GM12878 (cell line): ENCODE data around the gene INF2.

Source experiments
- CEBPB ChIP-seq, 2 experiments: fragments of 150-350 bp in 1 of 2; IDR thresholded peaks; 2 replicates each; pipeline ENCODE4 v1.6.1; 2012 to 2014; ENCODE audit warnings: low read depth in 2 of 2, low read length in 2 of 2, borderline replicate concordance in 1 of 2, inconsistent platforms in 1 of 2
- POLR2A ChIP-seq: IDR thresholded peaks from 2 replicates; pipeline ENCODE4 v1.6.1; 2011; ENCODE audit warnings: low read depth, mild to moderate bottlenecking, low read length
- POLR2AphosphoS5 ChIP-seq: IDR thresholded peaks from 2 replicates; pipeline ENCODE4 v1.6.1; 2011; ENCODE audit warnings: mild to moderate bottlenecking, low read length, inconsistent platforms

GRCh38 chr14:104652386-104652785 is 37.0 kb upstream of the INF2 start:
- TF ChIP-seq CEBPB (IDR thresholded peaks at IDR 0.05; ENCODE audit: borderline replicate concordance in 1 of 2, low read depth in 2 of 2, low read length in 2 of 2) (no peak), POLR2A (no peak), POLR2AphosphoS5 (no peak)
